Nephron (organoid): ENCODE measurements around the gene PTCD1.
"Not testable (repeated sequence)": the region's sequence is repeated elsewhere in the genome, so short reads cannot be mapped to it uniquely, and the experiment has no call there.

Source experiments
- H3K27ac Mint-ChIP-seq, 3 experiments: 2 replicates each; pipeline ENCODE4 v1.8.0; 2020; ENCODE audit warnings: mixed read lengths in 3 of 3, mild to moderate bottlenecking in 2 of 3, moderate library complexity in 1 of 3
- H3K27me3 Mint-ChIP-seq: 2 replicates; pipeline ENCODE4 v1.8.0; 2021; ENCODE audit warnings: low read depth, mild to moderate bottlenecking, moderate library complexity, mixed read lengths
- H3K36me3 Mint-ChIP-seq: 2 replicates; pipeline ENCODE4 v1.8.0; 2020; ENCODE audit warnings: low read depth, mixed read lengths
- H3K4me1 Mint-ChIP-seq: 2 replicates; pipeline ENCODE4 v1.8.0; 2020; ENCODE audit warnings: mixed read lengths
- H3K4me3 Mint-ChIP-seq, 3 experiments: 2 replicates each; pipeline ENCODE4 v1.8.0; 2020; ENCODE audit warnings: mild to moderate bottlenecking in 3 of 3, mixed read lengths in 3 of 3, moderate library complexity in 2 of 3
- H3K9me3 Mint-ChIP-seq: 2 replicates; pipeline ENCODE4 v1.8.0; 2020; ENCODE audit warnings: mixed read lengths
- TF ChIP-seq, protein P1 (sequence below), 3 experiments: fragments of 200-600 bp; sonication (generic); IDR thresholded peaks; one replicate each; pipeline ENCODE4 v1.5.0; 2021; ENCODE audit warnings: antibody characterized with exemption in 3 of 3; ENCODE audit not compliant: unreplicated experiment in 3 of 3

The PTCD1 gene

GRCh38 chr7:99447943-99448342, 9.3 kb upstream of the PTCD1 start:
- Mint-ChIP-seq H3K27ac (no peak overlapping the region), H3K9me3 (no peaks in the 10 kb centered on the region), H3K4me3 (no peak overlapping the region), H3K36me3 (peaks cover 48% of the 10 kb centered on the region), H3K4me1 (peaks cover 5% of the 10 kb centered on the region), H3K27me3 (no peaks in the 10 kb centered on the region)
- TF ChIP-seq, protein P1, sequence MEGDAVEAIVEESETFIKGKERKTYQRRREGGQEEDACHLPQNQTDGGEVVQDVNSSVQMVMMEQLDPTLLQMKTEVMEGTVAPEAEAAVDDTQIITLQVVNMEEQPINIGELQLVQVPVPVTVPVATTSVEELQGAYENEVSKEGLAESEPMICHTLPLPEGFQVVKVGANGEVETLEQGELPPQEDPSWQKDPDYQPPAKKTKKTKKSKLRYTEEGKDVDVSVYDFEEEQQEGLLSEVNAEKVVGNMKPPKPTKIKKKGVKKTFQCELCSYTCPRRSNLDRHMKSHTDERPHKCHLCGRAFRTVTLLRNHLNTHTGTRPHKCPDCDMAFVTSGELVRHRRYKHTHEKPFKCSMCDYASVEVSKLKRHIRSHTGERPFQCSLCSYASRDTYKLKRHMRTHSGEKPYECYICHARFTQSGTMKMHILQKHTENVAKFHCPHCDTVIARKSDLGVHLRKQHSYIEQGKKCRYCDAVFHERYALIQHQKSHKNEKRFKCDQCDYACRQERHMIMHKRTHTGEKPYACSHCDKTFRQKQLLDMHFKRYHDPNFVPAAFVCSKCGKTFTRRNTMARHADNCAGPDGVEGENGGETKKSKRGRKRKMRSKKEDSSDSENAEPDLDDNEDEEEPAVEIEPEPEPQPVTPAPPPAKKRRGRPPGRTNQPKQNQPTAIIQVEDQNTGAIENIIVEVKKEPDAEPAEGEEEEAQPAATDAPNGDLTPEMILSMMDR (IDR thresholded peaks at IDR 0.05; ENCODE audit: unreplicated experiment in 3 of 3), result no peak

GRCh38 chr7:99446096-99446495, 7.5 kb upstream of the PTCD1 start:
- Mint-ChIP-seq H3K4me1 (peaks cover 18% of the 10 kb centered on the region), H3K36me3 (peaks cover 53% of the 10 kb centered on the region)

DNA sequence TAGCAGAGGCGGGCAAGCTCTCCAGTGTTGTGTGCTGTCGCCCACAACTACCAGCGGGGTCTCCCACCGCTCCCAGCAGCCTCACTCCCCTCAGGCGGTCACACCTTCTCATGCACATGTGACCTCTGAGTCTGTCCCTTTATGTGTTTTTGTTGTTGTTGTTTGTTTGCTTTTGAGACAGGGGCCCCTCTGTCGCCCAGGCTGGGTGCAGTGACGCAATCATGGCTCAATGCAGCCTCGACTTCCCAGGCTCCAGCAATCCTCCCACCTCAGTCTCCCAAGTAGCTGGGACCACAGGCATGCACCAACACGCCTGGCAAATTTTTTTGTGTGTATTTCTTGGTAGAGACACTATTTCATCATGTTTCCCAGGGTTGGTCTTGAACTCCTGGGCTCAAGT, 1.6 kb upstream of the PTCD1 start:
- no peaks in the 10 kb centered on the region for H3K9me3 Mint-ChIP-seq
- H3K4me1 Mint-ChIP-seq, result peaks cover 30% of the 10 kb centered on the region
- peak overlapping the region; percentile 97 to 100 (median 99) for H3K4me3 Mint-ChIP-seq
- H3K27me3 Mint-ChIP-seq, result no peaks in the 10 kb centered on the region
- TF ChIP-seq, protein P1 (IDR thresholded peaks at IDR 0.05; ENCODE audit: unreplicated experiment in 3 of 3), result no peak
- H3K27ac Mint-ChIP-seq, result peak overlapping the region; percentile 81 to 97 (median 92)
- peaks cover 24% of the 10 kb centered on the region for H3K36me3 Mint-ChIP-seq

More at GRCh38 chr7:99446096-99446495, 7.5 kb upstream of the PTCD1 start:
- Mint-ChIP-seq H3K27me3 (no peaks in the 10 kb centered on the region), H3K27ac (no peak overlapping the region), H3K4me3 (no peak overlapping the region), H3K9me3 (no peaks in the 10 kb centered on the region)
- TF ChIP-seq, protein P1 (IDR thresholded peaks at IDR 0.05; ENCODE audit: unreplicated experiment in 3 of 3), result no peak

GRCh38 chr7:99437946-99438572, 539 bp downstream of the PTCD1 start:
- no peaks in the 10 kb centered on the region for H3K9me3 Mint-ChIP-seq
- H3K4me3 Mint-ChIP-seq, result peak overlapping the region; percentile 97 to 100 (median 99)
- no peaks in the 10 kb centered on the region for H3K27me3 Mint-ChIP-seq
- H3K27ac Mint-ChIP-seq, result peak overlapping the region; percentile 76 to 92 (median 92)
- TF ChIP-seq, protein P1 (IDR thresholded peaks at IDR 0.05; ENCODE audit: unreplicated experiment in 3 of 3), result no peak
- H3K4me1 Mint-ChIP-seq, result peaks cover 26% of the 10 kb centered on the region
- H3K36me3 Mint-ChIP-seq, result peaks cover 23% of the 10 kb centered on the region

GRCh38 chr7:99433158-99433557, 5.4 kb downstream of the PTCD1 start:
- no peaks in the 10 kb centered on the region for H3K27me3 Mint-ChIP-seq
- no peak overlapping the region for H3K4me3 Mint-ChIP-seq
- H3K27ac Mint-ChIP-seq, result no peak overlapping the region
- H3K4me1 Mint-ChIP-seq, result no peaks in the 10 kb centered on the region
- TF ChIP-seq, protein P1 (IDR thresholded peaks at IDR 0.05; ENCODE audit: unreplicated experiment in 3 of 3), result no peak
- no peaks in the 10 kb centered on the region for H3K9me3 Mint-ChIP-seq
- H3K36me3 Mint-ChIP-seq, result peaks cover 37% of the 10 kb centered on the region

- H3K4me1 Mint-ChIP-seq, H3K9me3 Mint-ChIP-seq, H3K27me3 Mint-ChIP-seq, H3K4me3 Mint-ChIP-seq: not testable (repeated sequence)
- H3K27ac Mint-ChIP-seq, result peak overlapping the region in 1 of 3 experiments; percentile 48
- H3K36me3 Mint-ChIP-seq, result peaks cover 42% of the 10 kb centered on the region
Observed at GRCh38 chr7:99431756-99432540, 6.7 kb downstream of the PTCD1 start.
